Right lobe of liver (tissue), 6 donors: ENCODE measurements around the gene CECR2. TPM values are rescaled to one million over a fixed set of nuclear protein-coding genes. Genes with fewer than 3 reads are reported as not detected.
A peak's percentile ranks its signal among the peaks of the same experiment; 100 is the strongest.
"Not testable (repeated sequence)": the region's sequence is repeated elsewhere in the genome, so short reads cannot be mapped to it uniquely, and the experiment has no call there.

Source experiments
- ATAC-seq, 4 donors: fragments of 200-7000 bp; cut with Tn5 transposase; one replicate each; pipeline ENCODE4 v1.9.1; 2020; ENCODE audit warnings: mild to moderate bottlenecking in 4 of 4, moderate library complexity in 4 of 4
- DNase-seq, 3 donors: peaks; one replicate each; pipeline ENCODE4 v3.0.0-alpha.2; 2020
- H3K27ac ChIP-seq, 3 donors: fragments of 200-600 bp; one replicate each; pipeline ENCODE4 v1.8.0; 2022
- H3K27me3 ChIP-seq, 2 donors: fragments of 200-600 bp; one replicate each; pipeline ENCODE4 v1.8.0; 2022
- H3K36me3 ChIP-seq, 4 donors: fragments of 200-600 bp; sonication (generic) in 1 of 4; one replicate each; pipeline versions ENCODE4 v1.5.1 to v1.8.0; 2017 to 2022; ENCODE audit warnings: control low read depth in 1 of 4
- H3K4me1 ChIP-seq, 4 donors: fragments of 200-600 bp; sonication (generic) in 1 of 4; one replicate each; pipeline versions ENCODE4 v1.5.1 to v1.8.0; 2017 to 2022; ENCODE audit warnings: control low read depth in 1 of 4
- H3K4me3 ChIP-seq, 3 donors: fragments of 200-600 bp; one replicate each; pipeline ENCODE4 v1.8.0; 2022
- H3K9me3 ChIP-seq, 4 donors: fragments of 200-600 bp; sonication (generic) in 1 of 4; one replicate each; pipeline versions ENCODE4 v1.5.1 to v1.8.0; 2017 to 2022; ENCODE audit warnings: control low read depth in 1 of 4
- CTCF ChIP-seq, 4 donors: fragments of 200-600 bp in 3 of 4; fragments of 450-650 bp in 1 of 4; IDR thresholded peaks; one replicate each; pipeline versions ENCODE4 v1.5.1 to v1.8.0; 2016 to 2022; ENCODE audit warnings: antibody characterized with exemption in 4 of 4, mild to moderate bottlenecking in 2 of 4
- POLR2A ChIP-seq: fragments of 450-650 bp; IDR thresholded peaks from one replicate; pipeline ENCODE4 v1.6.1; 2017; ENCODE audit warnings: antibody characterized with exemption, mild to moderate bottlenecking
- WGBS: methylation state at CpG from one replicate; pipeline ENCODE4 v1.1.6; 2018; ENCODE audit warnings: low coverage, low lambda C conversion rate; ENCODE audit not compliant: insufficient coverage; ENCODE audit errors: missing lambda C conversion rate; 5-methylcytosine and 5-hydroxymethylcytosine counted together
- intact Hi-C, 2 donors: fragments of 100-400 bp; cut with DNase I; formaldehyde crosslinking; loops; one replicate each; pipeline versions ENCODE4 v1.11.2 to v1.14.1; 2022
- total RNA-seq, 6 experiments: library from RNA; depleted of rRNA in 2 of 6; stranded (reverse); fragments of >200 nt in 2 of 6; fragmentation: NEBNext Ultra II Directional in 3 of 6; extraction: Animal tissue kit (Norgen Biotek cat#: 25700) in 3 of 6; gene quantifications; one replicate each; pipeline versions ENCODE4 v1.1.0 to v1.2.4, GENCODE V29; 2016 to 2023
- donor health status: DM: no; HTN: yes; CAD: no.
- donor health status: DM: no; HTN: no; CAD: no.
- donor health status: DM: no; HTN: no; CAD: no.
- donor health status: DM: no; HTN: yes; CAD: no.
- donor health status: DM: no; HTN: yes; CAD: no.

Gene CECR2
- total RNA-seq, 6 experiments from 2014 or later = 4.9 to 12.3 (median 10.0) TPM

GRCh38 chr22:17514084-17514483, 144.8 kb downstream of the CECR2 start:
- ATAC-seq = no peak
- H3K4me1 ChIP-seq = no peaks in the 10 kb centered on the region
- DNase-seq = no peak
- H3K27me3 ChIP-seq = no peaks in the 10 kb centered on the region
- H3K27ac ChIP-seq = no peak overlapping the region
- intact Hi-C loops = no loop called here
- H3K4me3 ChIP-seq = no peak overlapping the region
- 90% methylated on average over 7 of the region's 7 CpGs for WGBS
- no peaks in the 10 kb centered on the region for H3K36me3 ChIP-seq
- H3K9me3 ChIP-seq = no peaks in the 10 kb centered on the region
- TF ChIP-seq POLR2A (no peak), CTCF (IDR thresholded peaks at IDR 0.05) (no peak)

- Histone ChIP-seq H3K9me3 (no peaks in the 10 kb centered on the region), H3K27ac (no peak overlapping the region), H3K27me3 (no peaks in the 10 kb centered on the region), H3K4me3 (no peak overlapping the region), H3K36me3 (no peaks in the 10 kb centered on the region), H3K4me1 (no peaks in the 10 kb centered on the region)
- WGBS = 73% methylated on average over 3 of the region's 3 CpGs
- intact Hi-C loops = no loop called here
- ATAC-seq (no peak), DNase-seq (no peak)
- TF ChIP-seq POLR2A (no peak), CTCF (IDR thresholded peaks at IDR 0.05) (no peak)
Observed at GRCh38 chr22:17518406-17518805, 149.1 kb downstream of the CECR2 start.

- H3K4me3 ChIP-seq, H3K4me1 ChIP-seq, H3K27ac ChIP-seq, H3K9me3 ChIP-seq, DNase-seq, ATAC-seq, H3K27me3 ChIP-seq, intact Hi-C loops: not testable (repeated sequence)
- WGBS = 90% methylated on average over 1 of the region's 1 CpG
- H3K36me3 ChIP-seq = peaks cover 0 to 10% (median 0%) of the 10 kb centered on the region in 4 donors
Observed at GRCh38 chr22:17521971-17522370, 152.7 kb downstream of the CECR2 start.

- DNase-seq (no peak), ATAC-seq (peak; percentile 14 to 57 (median 32))
- Histone ChIP-seq H3K4me1 (no peaks in the 10 kb centered on the region), H3K36me3 (peaks cover 0 to 15% (median 0%) of the 10 kb centered on the region in 4 donors), H3K4me3 (no peak overlapping the region), H3K9me3 (no peaks in the 10 kb centered on the region), H3K27me3 (no peaks in the 10 kb centered on the region), H3K27ac (no peak overlapping the region)
- intact Hi-C loops = no loop called here
- 59% methylated on average over 10 of the region's 10 CpGs for WGBS
- TF ChIP-seq POLR2A = no peak
- TF ChIP-seq CTCF (IDR thresholded peaks at IDR 0.05) = no peak
Observed at GRCh38 chr22:17523925-17524324, 154.7 kb downstream of the CECR2 start.

GRCh38 chr22:17536269-17536668, 167.0 kb downstream of the CECR2 start:
- no peak overlapping the region for H3K27ac ChIP-seq
- DNase-seq = no peak

More at GRCh38 chr22:17536269-17536668, 167.0 kb downstream of the CECR2 start:
- no peaks in the 10 kb centered on the region for H3K4me1 ChIP-seq
- H3K9me3 ChIP-seq = no peaks in the 10 kb centered on the region
- 93% methylated on average over 4 of the region's 5 CpGs for WGBS
- TF ChIP-seq CTCF (IDR thresholded peaks at IDR 0.05) (no peak), POLR2A (no peak)
- H3K36me3 ChIP-seq = peaks cover 0 to 20% (median 3%) of the 10 kb centered on the region in 4 donors
- no peak overlapping the region for H3K4me3 ChIP-seq
- intact Hi-C loops = no loop called here
- no peaks in the 10 kb centered on the region for H3K27me3 ChIP-seq
- no peak for ATAC-seq
